ENCODE results near the gene TENT5C.

Gene TENT5C

GRCh38 chr1:117613969-117614729, 8.3 kb downstream of the TENT5C start:
- DNase-seq (ENCODE audit: low read depth), result no peak

DNA sequence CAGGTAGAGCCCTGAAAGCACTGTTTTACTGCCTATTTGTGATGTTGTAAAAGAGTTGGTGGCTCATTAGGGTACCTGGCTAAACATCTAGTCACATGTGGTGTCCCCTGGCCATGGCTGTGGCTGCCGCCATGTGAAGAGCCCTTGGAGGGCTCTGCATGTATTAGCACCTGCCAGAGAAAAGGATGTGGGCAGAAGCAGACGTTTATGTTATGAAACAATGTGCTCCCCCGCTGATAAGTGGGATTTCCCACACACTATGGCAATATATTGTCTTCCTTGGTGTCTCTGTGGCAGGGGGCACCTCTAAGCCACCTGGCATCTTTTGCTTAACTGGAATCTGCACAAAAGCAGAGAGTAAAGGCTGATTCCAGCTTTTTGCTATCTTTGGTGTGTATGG, 9.6 kb downstream of the TENT5C start:
- no peak for DNase-seq (ENCODE audit: low read depth)

- no peak for DNase-seq (ENCODE audit: low read depth)
Observed at GRCh38 chr1:117616356-117616755, 10.5 kb downstream of the TENT5C start.

- DNase-seq (ENCODE audit: low read depth), result no peak
Observed at GRCh38 chr1:117616967-117617366, 11.1 kb downstream of the TENT5C start.

GRCh38 chr1:117618450-117619122, 12.7 kb downstream of the TENT5C start:
- no peak for DNase-seq (ENCODE audit: low read depth)

DNA sequence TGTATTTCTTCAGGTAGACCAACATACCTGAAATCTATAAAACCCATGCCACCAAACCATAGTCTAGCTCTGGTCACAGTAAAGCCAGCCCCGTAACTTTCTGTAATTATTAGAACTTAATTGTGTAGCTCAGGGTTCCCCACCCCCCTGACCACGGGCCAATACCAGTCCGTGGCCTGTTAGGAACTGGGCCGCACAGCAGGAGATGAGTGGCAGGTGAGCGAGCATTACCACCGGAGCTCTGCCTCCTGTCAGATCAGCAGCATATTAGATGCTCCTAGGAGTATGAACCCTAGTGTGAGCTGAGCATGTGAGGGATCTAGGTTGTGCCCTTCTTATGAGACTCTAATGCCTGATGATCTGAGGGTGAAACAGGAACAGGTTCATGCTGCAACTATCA, 14.6 kb downstream of the TENT5C start:
- no peak for DNase-seq (ENCODE audit: low read depth)

GRCh38 chr1:117621316-117621715, 15.5 kb downstream of the TENT5C start:
- no peak for DNase-seq (ENCODE audit: low read depth)

DNA sequence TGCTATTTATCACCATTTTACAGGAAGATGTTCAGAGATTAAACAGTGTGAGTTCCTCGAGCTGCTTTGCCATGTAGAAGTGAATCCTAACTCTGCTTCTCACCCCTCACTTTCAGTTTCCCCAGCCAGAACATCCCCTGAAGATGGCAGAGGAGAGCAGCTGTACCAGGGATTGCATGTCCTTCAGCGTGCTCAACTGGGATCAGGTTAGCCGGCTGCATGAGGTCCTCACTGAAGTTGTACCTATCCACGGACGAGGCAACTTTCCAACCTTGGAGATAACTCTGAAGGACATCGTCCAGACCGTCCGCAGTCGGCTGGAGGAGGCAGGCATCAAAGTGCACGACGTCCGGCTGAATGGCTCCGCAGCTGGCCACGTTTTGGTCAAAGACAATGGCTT, 16.9 kb downstream of the TENT5C start:
- DNase-seq (ENCODE audit: low read depth), result no peak

- no peak for DNase-seq (ENCODE audit: low read depth)
Observed at GRCh38 chr1:117623141-117623540, 17.3 kb downstream of the TENT5C start.

- DNase-seq (ENCODE audit: low read depth), result no peak
Observed at GRCh38 chr1:117623698-117624097, 17.9 kb downstream of the TENT5C start.

GRCh38 chr1:117627546-117628130, 21.8 kb downstream of the TENT5C start:
- no peak for DNase-seq (ENCODE audit: low read depth)

DNA sequence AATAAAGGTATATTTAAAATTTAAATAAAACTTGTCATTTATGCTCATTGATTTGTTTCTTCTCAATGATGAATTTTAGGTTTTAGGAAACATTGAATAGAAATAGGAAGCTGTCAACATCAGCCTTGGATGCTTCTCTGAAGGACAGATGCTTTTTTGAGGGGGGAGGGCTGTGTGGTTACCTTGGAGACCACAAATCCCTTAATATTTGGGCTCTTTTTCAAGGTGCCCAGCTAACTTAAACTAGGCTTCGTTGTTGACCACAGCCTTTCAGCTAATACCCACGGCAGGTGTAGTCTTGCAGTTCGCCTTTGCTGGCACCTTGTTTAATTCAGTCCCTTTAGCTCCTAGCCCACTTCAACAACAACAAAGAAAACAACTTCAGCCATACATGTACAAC, 22.5 kb downstream of the TENT5C start:
- no peak for DNase-seq (ENCODE audit: low read depth)

- no peak for DNase-seq (ENCODE audit: low read depth)
Observed at GRCh38 chr1:117629625-117630422, 24.0 kb downstream of the TENT5C start.

DNA sequence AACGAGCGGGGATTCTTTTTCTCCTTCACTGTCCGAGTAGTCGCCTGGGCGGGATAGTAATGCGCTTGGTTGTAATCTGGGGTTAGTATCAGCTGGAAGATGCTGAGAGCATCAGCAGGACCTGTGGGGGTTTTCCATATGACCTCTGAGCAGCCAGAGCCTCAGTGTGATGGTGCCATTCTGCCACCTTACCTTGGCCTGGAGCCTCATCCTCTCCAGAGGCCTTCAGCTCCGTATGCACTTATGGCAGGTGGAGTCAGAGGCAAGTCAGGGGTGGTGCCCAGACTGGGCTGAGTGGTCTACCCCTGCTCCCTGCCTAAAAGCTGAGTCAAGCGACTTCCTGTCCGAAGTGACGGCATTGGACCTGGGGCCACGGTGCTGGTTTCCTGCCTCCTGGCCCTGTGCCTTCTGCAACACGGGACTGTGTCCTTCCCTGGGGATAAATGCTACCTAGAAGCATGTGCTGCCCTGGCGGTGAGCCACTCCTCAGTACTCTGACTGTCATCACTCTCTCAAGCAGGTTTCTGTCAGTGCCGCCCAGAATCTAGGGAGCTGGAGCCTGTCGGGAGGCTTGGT, 24.7 kb downstream of the TENT5C start:
- DNase-seq (ENCODE audit: low read depth), result no peak

GRCh38 chr1:117631359-117632160, 25.7 kb downstream of the TENT5C start:
- no peak for DNase-seq (ENCODE audit: low read depth)

DNA sequence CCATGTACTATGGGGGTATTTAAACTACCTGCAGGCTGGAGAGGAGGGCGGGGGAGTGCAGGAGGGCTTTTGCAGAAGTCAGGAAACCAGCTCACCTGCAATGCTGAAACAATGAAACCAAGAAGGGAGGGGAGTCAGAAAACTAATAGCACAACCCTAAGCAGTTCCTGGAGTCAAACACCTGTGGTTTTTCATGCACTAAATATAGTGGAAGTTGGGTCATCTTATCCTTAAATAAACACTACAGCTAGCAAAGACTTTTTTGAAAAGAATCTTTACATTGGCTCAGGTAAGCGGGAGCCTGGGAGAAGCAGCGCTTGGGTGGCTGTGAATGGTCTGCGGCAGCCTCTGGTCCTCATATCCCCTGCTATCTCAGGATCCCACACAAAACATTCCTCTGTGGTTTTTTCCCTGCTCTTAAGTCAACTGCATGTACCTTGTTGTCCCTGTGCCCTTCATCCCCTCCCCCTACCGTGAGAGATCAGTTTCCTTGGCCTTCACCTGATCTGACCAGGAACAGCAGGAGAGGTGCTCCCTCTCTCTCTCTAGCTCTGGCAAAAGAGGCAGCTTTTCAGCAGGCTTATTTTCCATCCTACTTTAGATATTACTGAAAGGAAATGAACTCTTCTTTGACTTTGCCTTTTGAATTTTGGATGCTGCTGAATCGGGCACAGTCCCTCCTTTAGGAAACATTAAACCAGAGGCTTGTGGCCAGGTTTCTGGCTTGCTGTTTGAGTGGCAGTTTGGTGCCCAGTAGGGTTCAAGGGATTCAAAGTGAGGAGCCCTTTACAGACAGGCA, 26.6 kb downstream of the TENT5C start:
- no peak for DNase-seq (ENCODE audit: low read depth)

DNA sequence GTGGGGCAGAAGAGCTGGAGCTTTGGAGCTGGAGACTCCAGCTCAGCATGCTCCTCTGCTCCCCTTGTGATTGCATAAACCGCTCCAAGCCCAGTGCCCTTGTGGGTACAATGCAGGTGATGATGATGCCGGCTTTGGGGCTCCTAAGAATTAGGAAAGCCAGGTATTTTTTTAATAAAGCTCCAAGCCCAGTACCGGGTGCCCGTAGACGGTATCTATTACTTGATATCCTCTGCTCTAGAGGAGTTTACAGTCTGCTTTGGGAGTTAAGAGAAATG, 27.2 kb downstream of the TENT5C start:
- DNase-seq (ENCODE audit: low read depth), result no peak

- DNase-seq (ENCODE audit: low read depth), result peak; percentile 10
Observed at GRCh38 chr1:117633423-117633822, 27.6 kb downstream of the TENT5C start.

- DNase-seq (ENCODE audit: low read depth), result no peak
Observed at GRCh38 chr1:117633936-117634335, 28.1 kb downstream of the TENT5C start.

DNA sequence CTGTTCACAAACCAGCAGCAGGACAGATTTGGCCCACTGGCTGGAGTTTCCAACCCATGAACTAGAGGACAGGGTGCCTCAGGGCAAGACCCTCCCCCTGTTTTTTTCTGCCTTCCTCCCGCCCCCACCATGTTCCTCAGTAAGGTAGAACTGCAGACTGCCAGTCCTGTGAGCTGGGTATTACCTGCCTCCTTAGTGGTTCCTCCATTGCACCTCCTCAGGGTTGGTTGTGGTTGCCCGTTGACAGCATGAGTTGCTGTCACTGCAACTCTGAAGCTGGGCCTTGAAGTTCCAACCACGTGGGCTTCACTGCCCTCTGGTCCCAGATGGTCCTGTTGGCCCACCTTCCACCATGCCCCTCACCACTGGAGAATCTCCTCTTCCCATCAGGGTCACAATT, 28.8 kb downstream of the TENT5C start:
- no peak for DNase-seq (ENCODE audit: low read depth)

DNA sequence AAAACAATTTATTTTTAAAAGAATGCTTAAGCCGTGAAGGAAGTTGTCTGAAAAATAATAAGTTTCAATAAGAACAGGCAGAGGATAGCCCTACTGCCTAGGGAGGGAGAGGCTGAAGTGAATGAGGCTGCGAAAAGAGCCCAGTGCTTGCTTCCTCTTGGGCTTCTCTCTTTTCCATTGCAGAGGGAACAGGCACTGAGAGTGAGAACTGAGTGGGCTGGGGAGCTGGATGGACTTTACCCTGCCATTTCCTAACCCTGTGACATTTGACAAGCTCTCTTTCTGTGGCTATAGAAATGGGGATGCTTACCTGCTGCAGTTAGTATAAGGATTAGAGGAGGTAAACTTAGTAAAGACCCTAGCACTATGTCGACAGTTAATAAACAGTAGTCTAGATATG, 30.0 kb downstream of the TENT5C start:
- no peak for DNase-seq (ENCODE audit: low read depth)

All from fibroblast of gingiva (primary cell).